Measurements from ENCODE around the gene RCOR1. TPM values are rescaled to one million over a fixed set of nuclear protein-coding genes. Genes with fewer than 3 reads are reported as not detected.

The RCOR1 gene
- total RNA-seq, 1 experiment from 2014 or later, result 12.1 TPM

DNA sequence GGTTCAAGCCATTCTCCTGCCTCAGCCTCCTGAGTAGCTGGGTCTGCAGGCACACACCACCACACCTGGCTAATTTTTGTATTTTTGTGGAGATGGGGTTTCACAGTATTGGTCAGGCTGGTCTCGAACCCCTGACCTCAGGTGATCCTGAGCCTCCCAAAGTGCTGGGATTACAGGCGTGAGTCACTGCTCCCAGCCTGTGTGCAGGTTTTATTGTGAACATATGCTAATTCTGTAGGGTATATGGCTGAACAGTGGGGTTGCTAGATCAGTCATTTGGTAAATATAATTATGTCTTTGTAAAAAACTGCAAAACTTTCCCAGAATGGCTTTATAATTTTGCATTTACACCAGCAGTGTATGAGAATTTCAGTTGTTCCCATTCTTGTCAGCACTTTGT lies 85.9 kb downstream of the RCOR1 start:
- no peak for DNase-seq (ENCODE audit: low read depth)

DNA sequence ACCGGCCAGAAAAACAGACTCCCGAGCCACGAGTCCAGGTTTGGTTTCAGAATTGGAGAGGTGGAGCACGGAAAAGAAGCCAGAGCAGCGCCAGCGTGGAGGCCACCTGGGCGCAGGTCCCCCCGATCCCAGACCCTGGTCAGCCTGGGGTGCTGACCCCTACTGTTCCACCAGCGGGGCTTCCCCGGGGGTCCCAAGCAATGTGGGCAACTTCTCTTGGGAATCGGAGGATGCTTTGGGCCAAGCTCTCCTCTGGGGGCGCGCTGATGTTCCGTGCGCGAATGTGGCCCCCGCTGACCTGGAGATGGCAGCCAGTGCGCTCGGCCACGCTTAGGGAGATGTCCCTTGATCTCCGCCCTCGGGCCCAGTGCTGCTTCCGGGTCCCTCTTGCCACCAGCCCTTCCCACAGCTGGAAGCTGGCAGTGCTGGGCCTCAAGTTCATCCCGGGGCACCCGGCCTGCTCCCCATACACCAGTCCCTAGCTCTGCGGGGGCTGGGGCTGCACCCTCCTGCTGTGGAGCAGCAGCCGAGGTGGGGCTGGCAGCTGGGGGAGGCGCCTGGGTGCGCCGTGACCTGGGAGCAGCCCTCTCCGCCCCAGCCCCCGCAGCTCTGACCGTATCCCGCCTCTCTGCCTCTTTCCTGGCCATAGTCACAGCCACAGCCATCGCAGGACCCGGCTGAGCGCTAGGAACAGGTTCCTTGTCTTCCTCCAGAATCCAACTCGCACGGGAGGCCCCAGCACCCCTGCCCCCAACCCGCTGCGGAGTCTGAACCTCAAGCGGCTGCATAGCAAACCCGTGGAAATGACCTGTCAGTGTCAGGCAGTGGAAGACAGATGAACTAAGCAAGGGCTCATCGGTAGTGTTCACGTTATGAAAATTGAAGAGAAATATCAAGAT lies 91.2 kb downstream of the RCOR1 start:
- DNase-seq (ENCODE audit: low read depth), result no peak

DNA sequence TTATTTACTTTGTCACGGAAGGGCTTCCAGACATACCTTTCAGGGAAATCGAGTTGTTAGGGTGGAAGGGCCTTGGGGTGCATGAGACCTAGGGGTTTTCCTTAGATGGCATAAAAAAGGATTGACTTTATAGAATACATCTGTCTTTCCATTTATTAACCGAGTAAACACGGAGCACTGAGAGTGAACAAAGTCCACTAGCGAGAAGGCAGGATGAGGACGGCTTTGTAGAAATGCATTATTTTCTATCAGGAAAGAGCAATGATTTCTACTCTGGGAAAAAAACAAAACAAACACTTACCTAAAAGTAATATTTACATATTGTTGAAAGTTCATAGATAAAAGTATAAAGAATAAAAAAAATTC lies 91.8 kb downstream of the RCOR1 start:
- no peak for DNase-seq (ENCODE audit: low read depth)

DNA sequence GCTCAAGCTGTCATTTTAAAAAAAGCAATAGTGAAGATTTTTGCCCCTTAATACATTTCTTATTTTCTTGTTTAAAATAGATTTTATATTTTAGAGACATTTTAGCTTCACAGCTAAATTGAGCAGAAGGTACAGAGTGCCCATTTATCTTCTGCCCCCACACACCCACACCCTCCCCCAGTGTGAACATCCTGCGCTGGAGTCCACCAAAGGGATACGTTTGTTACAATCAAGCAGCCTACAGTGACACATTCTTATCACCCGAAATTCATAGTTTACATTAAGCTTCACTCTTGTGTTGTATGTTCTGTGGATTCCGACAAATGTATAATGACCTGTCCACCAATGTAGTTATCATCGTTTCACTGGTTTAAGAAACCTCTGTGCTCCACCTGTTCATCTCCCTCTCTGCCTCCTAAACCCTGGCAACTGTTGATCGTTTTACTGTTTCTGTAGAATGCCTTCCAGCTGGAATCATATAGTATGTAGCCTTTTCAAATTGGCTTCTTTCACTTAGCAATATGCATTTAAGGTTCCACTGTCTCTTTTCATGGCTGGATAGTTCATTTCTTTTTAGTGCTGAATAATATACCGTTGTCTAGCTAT lies 93.8 kb downstream of the RCOR1 start:
- no peak for DNase-seq (ENCODE audit: low read depth)

DNA sequence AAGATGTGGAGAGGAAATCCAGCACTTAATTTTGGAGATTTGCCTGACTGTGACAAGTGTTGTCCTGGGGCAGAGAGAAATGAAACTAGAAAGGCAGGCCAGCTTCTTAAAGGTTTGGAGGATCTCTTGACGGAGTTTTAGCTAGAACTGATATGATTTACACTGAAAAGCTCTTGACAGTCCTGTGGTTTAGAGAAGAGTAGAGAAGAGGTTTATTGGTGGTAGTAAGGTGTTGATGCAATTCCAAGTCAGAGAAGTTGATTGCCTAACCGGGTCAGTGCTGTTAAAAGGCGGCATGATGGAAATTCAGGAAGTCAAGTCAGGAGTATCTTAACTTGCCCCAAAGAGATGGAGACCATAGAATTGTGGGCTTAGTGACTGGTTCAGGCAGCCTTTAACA lies 95.8 kb downstream of the RCOR1 start:
- DNase-seq (ENCODE audit: low read depth), result no peak

DNA sequence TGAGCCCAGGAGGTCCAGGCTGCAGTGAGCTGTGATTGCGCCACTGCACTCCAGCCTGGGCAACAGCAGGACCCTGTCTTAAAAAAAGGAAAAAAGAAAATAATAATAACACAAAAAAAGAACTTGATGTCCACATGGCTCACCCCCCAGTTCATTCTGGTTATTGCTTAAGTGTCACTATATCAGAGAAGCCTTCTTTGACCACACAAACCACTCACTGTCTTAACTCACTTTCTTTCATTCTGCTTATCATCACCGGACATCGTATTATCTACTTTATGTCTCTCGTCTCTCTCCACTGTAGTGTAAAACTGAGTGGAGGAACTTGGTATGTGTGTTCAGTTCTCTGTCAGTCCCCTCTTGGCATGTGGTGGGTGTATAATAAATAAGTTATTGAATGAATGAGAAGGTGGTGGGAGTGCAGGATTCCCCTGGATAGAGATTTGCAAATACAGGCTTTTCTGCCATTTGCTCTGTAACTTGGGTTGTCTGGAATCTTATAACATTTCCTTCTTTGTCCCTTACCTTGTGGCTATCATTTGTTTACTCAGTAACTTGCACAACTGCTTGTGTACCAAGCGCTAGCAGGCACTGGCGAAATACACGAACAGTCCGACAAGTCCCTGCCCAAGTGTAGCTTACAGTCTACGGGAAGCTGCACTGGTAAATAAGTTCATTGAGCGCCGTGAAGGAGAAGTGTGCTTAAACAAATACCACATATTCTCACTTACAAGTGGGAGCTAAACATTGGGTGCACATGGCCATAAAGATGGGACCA lies 98.2 kb downstream of the RCOR1 start:
- no peak for DNase-seq (ENCODE audit: low read depth)

DNA sequence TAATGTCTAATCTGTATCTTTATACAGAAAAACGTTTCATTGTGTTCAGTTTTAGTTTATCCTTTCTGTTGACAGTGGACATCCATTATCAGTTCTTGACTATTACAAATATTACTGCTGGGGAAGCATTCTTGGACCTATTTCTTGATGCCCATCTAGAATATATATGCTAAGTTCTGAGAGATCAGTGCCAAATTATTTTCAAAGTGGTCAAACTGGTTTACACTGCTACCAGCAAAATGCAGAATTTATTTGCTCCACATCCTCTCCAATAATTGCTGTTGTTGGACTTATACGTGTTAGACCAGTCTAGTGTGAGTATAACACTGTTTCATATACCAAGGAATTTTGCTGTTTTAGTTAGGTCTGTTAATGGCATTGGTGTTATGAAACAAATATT lies 99.3 kb downstream of the RCOR1 start:
- DNase-seq (ENCODE audit: low read depth), result no peak

DNA sequence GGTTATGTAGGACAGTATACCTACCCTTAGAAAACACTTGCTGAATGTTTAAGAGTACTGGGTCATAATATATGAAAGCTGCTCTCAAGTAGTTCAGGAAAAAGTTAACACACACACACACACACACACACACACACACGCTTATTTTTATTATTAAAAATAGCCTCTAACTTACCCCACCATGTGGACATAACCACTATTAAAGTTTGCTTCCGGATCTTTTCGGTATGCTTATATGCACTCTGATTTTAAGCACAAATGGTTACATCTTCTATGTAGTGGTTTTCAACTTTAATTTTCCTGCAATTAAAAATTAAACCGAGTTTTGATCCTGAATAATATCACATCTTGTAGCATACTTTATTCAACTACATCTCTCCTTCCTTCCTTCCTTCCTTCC lies 99.9 kb downstream of the RCOR1 start:
- DNase-seq (ENCODE audit: low read depth), result no peak

DNA sequence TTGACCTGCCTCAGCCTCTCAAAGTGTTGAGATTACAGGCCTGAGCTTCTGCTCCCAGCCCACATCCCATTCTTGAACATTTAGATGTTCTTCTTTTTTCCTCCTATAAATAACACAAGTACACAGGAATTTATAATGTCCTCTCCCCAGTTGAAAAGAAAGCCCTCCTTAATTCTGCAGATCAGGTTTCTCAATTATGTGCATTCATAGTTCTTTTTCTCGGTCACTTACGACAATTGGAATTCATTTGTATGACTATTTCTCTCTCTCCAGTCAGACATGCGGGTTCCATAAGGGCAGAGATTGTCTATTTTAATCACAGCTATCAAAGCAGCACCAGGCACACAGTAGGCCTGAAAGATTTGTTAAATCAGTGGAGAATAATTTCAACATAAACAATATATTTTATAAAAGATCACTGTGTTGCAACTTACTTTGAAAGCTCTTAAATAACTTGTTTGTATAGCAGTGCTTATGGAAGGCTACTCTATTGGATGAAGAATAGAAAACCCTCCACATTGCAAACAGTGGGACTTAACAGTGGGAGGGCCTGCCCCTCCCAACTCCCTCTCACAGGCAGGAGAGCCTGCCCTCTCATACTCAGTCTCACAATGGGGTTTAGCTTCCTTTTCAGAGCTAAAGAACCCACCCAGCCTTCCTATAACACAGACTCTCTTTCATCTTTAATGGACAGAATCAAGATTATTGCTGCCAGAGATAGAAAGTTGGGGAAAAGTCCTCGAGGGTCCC lies 100.7 kb downstream of the RCOR1 start:
- no peak for DNase-seq (ENCODE audit: low read depth)

DNA sequence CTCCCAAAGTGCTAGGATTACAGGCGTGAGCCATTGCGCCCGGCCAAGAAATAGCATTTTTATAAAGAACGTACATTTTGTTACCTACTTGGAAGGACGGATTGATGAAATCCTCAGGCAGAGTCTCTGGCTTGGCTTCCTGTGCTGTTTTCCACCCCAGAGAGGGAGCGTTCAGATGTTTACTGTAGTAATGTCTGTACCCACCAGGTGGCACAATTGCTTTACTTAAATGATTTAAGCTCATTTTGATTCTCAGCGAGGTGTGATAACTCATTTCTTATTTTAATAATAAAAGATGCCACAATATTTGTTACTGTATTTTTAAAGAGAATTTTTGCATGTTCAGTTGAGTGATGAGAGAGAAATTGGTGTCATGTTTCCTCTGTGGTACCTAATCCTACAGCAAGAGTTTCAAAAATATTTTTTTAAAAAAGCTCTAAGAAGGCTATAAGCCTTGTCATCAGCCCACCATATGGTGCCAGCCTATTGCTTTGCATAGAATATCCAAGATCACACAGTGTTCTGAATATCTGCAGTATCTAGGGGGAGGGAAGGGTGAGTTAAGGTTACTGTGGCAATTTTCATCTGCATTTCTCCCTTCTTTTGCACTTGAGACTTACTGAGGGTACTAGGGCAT lies 102.2 kb downstream of the RCOR1 start:
- peak; percentile 57 for DNase-seq (ENCODE audit: low read depth)

DNA sequence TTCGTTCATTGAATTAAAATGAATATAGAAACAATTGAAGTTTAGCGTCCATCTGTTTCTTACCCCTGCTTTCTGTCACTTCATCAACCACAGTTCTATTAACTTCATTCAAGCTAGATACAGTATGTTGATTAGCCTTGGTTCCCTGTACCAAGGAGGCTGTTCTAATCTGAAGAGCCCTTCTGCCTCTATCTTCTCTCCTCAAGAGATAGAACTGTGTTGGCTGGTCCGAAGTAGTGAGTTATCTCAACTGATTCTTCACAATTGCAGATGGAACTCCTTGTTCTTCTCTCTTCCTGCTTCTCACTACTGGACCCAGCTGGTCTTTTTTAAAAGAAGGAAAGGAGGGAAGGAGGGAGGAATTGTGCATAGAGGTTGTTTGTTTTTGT lies 102.7 kb downstream of the RCOR1 start:
- no peak for DNase-seq (ENCODE audit: low read depth)

DNA sequence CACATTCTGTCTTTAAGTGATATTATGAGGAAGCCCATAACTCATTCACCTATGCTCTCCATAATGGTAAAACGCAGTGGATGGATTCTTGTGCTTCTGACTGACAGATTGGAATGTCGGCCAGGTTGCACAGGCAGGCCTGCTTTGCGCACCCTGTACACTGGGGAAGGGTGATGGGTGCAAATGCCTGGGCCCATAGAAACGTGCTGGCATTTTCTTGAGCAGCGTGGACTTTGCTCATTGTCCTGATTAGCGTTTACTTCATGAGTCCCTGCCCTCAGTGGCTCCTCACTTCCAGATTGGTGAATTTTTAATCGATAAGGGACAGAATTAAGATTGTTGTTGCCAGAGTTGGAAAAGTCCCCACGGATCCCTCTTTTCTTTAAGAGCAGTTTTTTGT lies 103.9 kb downstream of the RCOR1 start:
- DNase-seq (ENCODE audit: low read depth), result no peak

DNA sequence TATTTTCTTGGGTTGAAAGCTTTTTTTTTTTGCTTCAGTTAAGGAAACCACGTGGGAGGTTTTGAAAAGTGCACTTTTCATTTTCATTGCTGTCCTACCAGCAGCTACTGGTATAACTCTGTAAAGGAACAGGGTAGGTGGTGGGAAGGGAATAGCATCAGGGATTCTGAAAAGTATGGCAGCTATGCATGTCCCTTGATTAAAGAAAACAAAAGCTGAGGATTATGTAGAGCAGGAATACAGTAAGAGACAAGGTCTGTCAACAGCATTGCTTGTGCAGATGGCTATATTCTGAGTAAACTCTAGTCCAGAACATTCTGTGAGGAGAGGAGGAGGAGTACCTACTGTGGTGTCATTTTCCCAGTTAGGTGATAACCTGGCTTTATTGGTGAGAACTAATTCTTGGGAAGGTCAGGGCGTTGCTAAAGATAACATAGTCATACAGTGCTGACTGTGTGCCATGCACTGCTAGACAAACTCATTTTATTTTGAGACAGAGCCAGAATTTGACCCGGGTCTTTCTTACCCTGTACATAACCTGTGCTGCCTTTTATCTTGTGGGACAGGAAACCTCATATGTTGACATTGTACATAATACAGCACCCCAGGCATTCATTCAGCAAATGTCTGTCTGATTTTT lies 104.5 kb downstream of the RCOR1 start:
- no peak for DNase-seq (ENCODE audit: low read depth)

DNA sequence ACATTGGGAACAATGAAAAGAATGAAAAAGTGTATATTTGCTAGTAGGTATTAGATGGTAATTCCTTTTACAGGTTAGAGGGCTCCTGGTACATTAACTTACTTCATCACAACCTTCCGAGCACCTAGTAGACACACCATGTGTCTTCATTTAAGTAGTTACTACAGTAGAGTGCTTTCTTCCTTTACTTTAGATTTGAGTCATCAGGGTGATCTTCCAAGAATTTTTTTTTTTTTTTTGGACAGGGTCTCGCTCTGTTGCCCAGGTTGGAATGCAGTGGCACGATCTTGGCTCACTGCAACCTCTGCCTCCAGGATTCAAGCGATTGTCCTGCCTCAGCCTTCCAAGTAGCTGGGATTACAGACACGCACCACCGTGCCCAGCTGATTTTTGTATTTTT lies 105.1 kb downstream of the RCOR1 start:
- no peak for DNase-seq (ENCODE audit: low read depth)

DNA sequence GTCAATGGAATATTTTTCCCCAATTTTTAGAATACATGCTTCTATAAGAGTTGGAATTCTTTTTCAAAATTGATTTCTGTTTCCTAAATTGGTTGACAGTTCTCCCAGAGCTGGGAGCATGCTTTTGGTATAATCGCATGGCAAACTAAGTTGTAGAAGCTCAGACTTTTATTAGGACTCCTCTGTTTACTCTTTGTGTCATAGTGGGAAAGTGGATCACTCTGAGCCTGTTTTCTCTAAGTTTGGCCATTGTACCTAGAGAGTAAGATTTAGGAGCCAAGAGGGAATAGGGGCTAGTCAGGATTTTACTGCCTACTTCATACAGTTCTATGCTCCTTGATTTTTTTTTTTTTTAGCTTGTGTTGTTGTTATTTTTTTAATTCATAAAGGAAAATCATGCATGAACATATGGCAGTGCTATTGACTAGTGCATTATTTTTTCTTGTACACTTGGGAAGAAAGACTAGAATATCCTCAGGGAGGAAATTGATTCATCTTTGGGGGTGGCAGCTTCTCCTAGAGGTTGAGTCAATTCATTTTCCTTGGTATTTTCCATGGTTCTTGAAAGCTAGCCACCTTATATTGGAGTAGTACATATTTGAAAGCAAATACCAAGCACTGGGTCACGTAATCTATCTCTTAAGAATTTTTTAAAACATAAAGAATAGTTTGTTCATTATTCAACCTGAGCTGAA lies 107.1 kb downstream of the RCOR1 start:
- DNase-seq (ENCODE audit: low read depth), result no peak

DNA sequence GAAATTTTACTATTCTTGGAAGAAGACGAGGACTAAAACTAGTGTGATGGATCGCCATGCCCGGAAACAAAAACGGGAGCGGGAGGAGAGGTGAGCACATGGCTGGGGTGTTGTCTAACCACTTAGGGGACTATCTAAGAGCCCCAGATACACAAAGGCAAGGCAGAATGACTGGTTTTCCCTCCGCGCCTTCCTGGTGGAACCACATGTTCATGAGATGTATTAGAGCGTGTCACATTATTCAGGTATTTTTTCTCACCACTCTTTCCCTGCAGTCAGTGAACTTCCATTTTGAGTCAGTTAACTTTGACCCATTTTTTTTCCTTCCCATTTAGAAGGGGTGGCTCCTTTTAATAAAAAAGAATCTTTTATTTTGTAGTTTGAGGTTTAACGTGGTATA lies 116.0 kb downstream of the RCOR1 start:
- no peak for DNase-seq (ENCODE audit: low read depth)

DNA sequence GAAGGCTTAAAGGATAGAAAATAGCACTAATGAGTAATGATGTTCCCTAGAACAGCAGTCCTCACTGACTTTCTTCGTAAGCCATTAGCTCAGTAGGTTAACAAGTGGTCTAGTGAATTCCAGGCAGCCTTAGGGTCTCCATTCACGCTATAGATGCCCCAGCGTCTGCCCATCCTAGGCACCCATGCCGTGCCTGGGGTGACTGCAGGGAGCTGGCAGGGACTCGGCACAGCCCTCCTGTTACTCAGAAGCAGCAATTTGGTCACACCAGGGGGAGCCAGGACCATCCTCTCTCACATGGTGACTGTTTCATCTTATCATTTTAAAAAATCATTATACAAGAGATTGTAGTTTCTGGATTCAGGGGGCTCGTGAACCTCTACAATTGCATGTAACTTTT lies 118.8 kb downstream of the RCOR1 start:
- DNase-seq (ENCODE audit: low read depth), result no peak

DNA sequence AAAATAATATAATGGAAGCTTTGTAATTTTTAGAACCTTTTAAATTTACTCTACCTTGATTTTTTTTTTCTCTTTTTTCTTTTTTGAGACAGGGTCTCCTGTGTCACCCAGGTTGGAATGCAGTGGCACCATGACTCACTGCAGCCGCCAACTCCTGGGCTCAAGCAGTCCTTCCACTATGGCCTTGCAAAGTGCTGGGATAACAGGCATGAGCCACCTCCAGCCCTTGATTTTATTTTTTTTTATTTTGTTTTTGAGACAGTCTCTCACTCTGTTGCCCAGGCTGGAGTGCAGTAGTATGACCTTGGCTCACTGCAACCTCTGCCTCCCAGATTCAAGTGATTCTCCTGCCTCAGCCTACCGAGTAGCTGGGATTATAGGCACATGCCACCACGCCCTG lies 119.5 kb downstream of the RCOR1 start:
- DNase-seq (ENCODE audit: low read depth), result peak; percentile 3

DNA sequence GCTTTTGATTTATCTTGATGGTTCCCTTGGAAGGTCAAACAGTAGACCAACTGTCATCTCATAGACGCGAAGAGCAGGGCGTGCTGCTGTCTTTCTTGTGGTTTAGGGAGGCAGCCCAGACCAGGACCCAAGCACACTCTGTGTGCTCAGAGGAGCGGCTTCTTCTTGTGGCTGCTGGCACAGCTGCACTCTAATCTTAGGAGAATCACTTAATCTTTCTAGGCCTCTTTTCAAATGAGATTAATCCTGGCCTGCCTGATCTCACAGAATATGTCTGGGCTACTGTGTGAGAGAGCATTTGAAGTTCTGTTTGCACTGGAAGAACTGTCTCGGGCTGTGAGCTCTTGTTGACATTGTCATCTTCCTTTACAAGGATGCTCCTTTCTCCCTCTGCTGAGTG lies 124.8 kb downstream of the RCOR1 start:
- no peak for DNase-seq (ENCODE audit: low read depth)

DNA sequence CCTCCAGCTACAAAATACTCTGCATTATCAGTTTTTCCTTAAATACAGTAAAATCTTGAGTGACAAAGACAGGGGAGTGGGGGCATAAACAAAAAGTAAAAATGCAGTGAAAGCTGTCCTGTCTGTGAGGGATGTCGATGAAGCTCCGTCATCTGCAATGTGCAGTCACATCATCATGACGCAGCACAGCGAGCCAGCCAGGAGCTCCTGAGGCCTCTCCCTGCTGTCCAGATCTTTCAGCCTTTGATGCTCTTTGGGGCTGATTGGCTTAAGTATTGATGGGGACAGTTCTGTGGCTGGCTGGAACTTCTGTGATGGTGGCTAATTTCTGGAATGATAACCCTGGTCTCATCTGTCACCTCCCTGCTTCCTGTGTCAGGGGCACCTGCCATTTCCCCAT lies 130.2 kb downstream of the RCOR1 start:
- DNase-seq (ENCODE audit: low read depth), result no peak

DNA sequence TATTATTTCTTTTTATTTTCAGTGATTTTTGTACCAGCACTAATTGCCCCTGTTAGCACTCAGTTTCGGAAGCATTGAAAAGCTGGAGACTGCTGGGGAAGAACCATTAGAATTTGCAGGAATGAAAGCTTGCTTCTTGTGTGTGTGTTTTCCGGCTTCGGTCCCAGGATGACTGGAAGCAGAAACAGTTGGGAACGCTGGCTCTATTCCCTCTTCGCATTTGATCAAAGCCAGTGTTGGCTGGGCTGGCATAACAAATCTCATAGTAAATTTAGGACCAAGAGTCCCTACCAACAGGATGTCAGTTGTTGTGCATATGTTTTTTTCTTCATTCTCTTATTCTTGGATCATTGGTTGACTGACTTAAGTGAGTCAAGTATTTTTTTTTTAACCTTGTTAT lies 131.2 kb downstream of the RCOR1 start:
- no peak for DNase-seq (ENCODE audit: low read depth)
